GM18526 (cell line): ENCODE measurements around the gene PIR.

Experiments used
- POLR2A ChIP-seq: IDR thresholded peaks from 3 replicates; pipeline ENCODE4 v1.6.1; 2011; ENCODE audit not compliant: insufficient read length; ENCODE audit errors: extremely low read depth

Gene PIR

DNA sequence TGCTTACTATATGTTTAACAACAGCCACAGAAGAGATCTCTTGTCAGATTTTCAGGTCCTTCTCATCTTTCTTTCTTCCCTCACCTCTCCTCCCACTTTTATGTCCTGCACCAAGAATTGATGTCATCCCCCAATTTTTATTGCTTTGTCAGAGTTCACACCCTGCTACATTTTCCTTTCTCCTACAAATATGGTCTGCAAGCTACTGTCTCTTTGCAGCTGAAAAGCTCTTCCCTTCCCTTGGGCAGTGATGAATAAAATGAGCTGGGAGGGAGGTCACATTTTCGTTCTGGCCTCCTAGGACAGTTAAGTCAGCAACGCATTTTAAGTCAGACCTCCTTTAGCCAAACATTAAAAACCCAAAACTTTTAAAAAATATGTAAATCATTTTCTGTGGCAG, 82.2 kb downstream of the PIR start:
- no peak for TF ChIP-seq POLR2A

DNA sequence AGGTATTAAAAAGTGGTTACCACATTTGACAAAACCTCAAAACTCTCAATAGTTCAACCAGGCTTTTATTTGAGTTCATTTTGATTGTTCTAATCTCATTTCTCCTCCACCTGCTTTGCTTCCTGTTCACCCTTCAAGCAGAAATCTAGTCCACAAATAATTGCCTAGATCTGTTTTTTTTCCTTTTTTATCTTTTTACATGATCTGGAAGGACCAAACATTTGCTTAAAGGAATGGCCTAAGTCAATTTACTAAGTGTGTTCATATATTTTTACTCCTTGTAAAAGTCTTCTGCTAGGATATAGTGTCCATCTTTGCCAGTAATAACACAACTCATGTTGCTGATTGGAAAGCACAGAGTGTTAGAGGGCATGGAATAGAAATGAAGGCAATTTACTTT, 82.7 kb downstream of the PIR start:
- TF ChIP-seq POLR2A, result no peak

DNA sequence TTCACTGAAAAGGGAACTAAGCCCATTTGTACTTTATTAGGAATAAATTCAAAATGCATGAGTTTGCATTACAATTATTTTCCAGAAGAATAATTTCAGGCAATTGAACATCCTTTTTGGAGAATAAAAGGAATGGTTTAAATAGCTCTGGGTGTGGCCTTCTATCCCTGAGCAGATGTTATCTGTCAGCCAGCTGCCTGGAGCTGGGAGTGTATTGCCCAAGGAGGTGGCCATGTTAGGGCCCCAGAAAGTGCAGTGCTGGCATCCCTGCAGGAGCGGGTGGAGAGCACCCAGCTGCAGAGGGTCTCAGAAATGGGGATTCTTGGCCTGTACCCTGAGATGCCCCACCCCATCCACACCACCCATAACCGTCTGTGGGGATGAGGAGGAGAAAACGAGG, 87.3 kb downstream of the PIR start:
- TF ChIP-seq POLR2A, result no peak

GRCh38 chrX:15404401-15405096, 88.6 kb downstream of the PIR start:
- TF ChIP-seq POLR2A, result no peak

DNA sequence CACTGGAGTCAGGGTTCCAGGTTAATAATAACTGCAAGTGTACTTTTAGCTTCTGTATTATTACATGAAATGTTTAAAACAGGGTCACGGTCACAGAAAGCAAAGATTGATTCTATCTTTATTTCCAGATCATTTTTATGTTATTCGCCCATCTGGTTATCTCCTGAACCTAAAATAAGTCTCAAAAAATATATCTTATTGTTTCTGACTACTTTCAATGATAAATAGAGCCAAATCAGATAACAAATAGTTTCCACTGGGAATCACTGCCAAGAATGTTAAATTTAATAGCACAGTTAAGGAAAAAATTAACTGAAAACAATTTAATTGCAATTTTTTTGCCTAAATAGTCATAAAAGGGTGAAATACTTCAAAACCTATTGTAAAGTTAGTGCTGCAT, 91.8 kb downstream of the PIR start:
- no peak for TF ChIP-seq POLR2A

DNA sequence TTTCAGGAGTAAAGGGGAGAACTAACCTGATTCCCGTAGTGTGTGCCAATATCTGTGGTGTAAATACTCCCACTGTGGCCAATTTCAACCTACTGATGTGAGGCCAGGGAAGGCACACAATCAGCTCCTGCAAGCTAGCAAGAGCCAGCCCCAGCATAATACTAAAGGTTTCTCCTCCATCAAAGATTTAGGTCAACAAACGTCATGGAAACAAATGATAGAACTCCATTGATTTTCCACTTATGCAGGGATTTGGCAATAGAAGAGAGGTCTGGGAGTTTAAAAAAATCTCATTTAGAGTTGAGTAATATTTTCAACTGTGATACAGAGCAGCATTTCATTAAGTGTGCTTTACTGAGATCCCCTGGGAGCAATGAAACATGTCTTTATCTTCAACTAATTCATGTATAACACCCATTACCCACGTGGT, 93.2 kb downstream of the PIR start:
- no peak for TF ChIP-seq POLR2A

DNA sequence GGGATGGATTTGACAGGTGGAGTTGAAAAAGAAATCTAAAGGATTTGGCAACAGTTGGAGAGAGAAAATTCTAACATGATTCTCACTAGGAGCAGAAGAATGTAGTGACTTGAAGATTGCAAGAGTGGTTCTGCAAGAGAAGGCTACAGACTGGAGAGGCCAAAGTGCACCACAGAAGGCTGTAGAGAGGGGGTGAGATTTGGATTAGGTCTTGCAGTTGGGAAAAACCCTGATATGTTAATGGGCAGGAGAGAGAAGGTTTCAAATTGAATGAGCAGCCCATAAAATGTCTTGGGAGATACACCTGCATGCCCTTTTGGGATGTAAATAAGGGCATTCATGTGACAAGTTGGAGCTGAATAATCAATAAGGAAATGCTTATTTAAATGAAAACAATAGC, 94.3 kb downstream of the PIR start:
- TF ChIP-seq POLR2A, result no peak

- no peak for TF ChIP-seq POLR2A
Observed at GRCh38 chrX:15395789-15396188, 97.3 kb downstream of the PIR start.

- TF ChIP-seq POLR2A, result no peak
Observed at GRCh38 chrX:15391850-15392249, 101.3 kb downstream of the PIR start.

DNA sequence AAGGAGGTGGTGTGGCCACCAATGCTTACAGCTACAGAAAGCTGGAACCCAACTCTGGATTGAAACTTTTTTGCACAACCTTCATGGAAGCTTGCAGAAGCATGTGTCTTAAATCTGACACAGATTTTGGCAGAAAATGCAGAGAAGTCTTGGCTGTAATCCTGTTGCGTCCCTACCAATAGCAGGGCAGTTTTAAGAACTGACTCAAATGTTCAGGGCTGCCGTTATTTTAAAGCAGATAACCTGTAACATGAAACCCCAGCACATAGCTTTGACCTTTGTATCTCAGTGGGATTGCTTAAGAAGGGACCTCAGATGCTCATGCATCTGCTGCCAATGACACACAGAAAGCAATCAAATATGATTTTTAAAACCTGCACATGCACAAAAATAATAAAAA, 108.8 kb downstream of the PIR start, which contains the start of gene VEGFD:
Gene VEGFD (minus strand): TSS at position 110 of the 400 bp plus-strand sequence. CDS start 467 bp downstream, outside the sequence.
- TF ChIP-seq POLR2A, result no peak

GRCh38 chrX:15382813-15383212, 110.3 kb downstream of the PIR start:
- no peak for TF ChIP-seq POLR2A

- TF ChIP-seq POLR2A, result no peak
Observed at GRCh38 chrX:15376956-15377355, 116.2 kb downstream of the PIR start.

GRCh38 chrX:15373976-15374375, 119.2 kb downstream of the PIR start:
- no peak for TF ChIP-seq POLR2A

- TF ChIP-seq POLR2A, result no peak
Observed at GRCh38 chrX:15366506-15367352, 126.4 kb downstream of the PIR start.

GRCh38 chrX:15359701-15360100, 133.4 kb downstream of the PIR start:
- TF ChIP-seq POLR2A, result no peak

- TF ChIP-seq POLR2A, result no peak
Observed at GRCh38 chrX:15358533-15358932, 134.6 kb downstream of the PIR start.
